GM12892 (cell line): Measurements from ENCODE around the gene OPRL1. TPM values are rescaled to one million over a fixed set of nuclear protein-coding genes. Genes with fewer than 3 reads are reported as not detected.

Source experiments
- DNase-seq: peaks from one replicate; pipeline ENCODE4 v3.0.0; 2011; ENCODE audit not compliant: insufficient read length
- FAIRE-seq: peaks from 2 replicates; lab custom pipeline; 2011; peaks lifted over from hg19 to GRCh38; lab: Jason Lieb, UNC
- POLR2A ChIP-seq: IDR thresholded peaks from 2 replicates; pipeline ENCODE4 v1.6.1; 2011; ENCODE audit warnings: low read depth, low read length, control low read depth
- POLR2AphosphoS5 ChIP-seq: IDR thresholded peaks from 2 replicates; pipeline ENCODE4 v1.6.1; 2011; ENCODE audit warnings: low read depth, low read length, control low read depth
- TAF1 ChIP-seq: IDR thresholded peaks from 2 replicates; pipeline ENCODE4 v1.6.1; 2011; ENCODE audit warnings: low read depth, mild to moderate bottlenecking, control low read depth, low read length, borderline replicate concordance
- polyA plus RNA-seq: library from polyadenylated mRNA; unstranded; fragments of >200 nt; gene quantifications from one replicate; pipeline ENCODE4 v1.2.1, GENCODE V29; 2012; ENCODE audit warnings: missing spikeins, inconsistent platforms; ENCODE audit not compliant: missing spikeins

Gene OPRL1
- polyA plus RNA-seq: 0.23 TPM

DNA sequence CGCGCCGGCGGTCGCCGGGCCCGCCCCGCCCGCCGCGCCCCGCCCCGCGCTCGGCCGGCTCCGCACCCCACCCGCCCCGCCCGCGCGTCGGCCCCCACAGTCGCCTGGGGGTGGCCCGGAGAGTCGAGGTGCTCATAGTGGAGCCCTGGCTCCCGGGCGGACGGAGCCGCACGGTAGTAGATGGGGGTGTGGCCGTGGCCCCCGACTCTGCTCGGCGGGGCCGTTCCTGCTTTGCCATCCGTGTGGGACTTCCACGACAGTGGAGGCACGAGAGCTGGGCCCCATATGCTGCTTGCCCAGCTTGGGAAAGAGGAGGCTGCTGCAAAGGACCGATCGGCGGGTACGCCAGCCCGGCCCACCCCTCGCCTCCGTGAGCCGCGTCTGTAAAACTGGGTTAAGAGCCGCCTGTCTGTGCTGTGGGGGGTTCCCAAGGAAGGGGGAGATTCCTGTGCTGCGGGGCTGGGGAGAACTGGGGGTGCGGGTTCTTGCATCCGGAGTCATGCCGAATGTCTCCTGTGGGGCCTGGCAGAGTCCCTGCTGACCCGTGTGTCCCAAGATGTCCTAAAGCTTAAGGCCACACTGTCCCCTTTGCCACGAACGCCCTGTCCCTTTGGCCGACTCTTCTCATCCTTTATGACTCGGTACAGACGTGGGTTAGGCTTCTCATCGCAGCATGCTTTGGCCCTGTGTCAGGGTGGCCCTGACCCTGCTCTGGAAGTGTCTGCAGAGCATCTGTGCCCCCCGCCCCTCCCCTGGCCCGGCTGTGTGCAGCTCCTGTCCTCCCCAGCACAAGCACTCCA lies at the start of gene OPRL1:
Gene OPRL1, plus strand, starts transcription at position 70 of the 800 bp plus-strand sequence. CDS start 12,639 bp downstream, outside the sequence.
- TF ChIP-seq POLR2AphosphoS5 (no peak), POLR2A (no peak), TAF1 (no peak)
- FAIRE-seq (no peak), DNase-seq (no peak)

DNA sequence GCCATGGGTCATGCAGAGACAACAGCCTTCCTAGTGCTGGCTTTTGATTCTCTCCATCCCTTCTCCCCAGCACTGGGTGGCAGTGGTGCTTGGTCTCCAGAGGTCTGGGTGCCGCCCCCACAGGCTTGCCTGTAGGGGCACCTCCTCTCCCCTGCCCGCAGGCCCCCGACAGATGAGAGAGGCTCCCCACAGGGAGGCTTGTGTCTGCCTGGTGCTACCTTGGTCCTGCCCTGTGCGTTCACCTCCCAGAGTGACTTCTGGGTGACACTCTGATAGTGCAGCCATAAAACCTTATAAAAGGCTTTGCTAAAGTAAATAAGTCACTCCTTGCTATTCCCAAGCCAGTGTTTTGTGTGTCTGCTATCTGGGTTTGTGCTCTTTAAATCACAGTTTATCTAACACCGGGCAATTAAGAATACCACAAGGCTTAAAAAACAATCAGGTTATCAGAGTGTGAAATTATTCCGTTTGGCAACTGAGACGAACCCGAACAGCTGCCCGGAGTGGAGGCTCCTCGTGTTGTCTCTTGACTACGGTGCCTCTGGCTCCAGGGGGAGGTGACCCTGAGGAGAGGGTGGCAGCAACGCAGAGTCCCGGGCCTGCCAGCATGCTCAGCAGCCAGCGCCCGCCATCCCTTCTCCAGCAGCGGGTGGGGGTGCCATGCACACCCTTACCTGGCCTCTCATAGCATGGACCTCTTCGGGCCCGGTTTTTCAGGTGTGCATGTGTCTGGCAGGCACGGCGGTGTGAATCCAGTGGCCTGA lies 49.3 kb upstream of the OPRL1 start:
- no peak for FAIRE-seq
- TF ChIP-seq POLR2A (no peak), POLR2AphosphoS5 (peak; percentile 36; the same call in 1 of the 2 replicates)
- DNase-seq: no peak

DNA sequence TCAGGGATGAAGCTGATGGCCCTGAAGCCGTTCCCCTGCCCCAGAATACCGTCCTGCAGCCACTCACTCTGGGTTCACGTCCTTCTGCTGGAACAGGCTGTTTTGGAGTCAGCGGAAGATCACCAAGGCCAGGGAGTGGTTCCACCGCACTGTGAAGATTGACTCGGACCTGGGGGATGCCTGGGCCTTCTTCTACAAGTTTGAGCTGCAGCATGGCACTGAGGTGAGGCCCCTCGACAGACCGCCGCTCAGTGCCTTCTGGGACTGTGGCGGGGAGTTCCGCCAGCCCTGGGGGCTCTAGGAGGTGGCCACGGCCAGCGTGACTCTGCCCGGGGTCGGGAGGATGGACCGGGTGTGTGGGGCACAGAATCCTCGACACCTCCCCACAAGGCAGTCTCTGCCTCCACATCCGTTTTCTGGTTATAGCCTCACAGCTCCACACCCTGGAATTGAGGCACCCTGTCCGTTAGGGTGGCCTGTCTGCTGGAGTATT lies 48.0 kb upstream of the OPRL1 start:
- DNase-seq (no peak), FAIRE-seq (no peak)
- TF ChIP-seq POLR2AphosphoS5 (0 out of 2 replicates have a peak, but pooled peaks have one; percentile 10), TAF1 (no peak), POLR2A (no peak)

DNA sequence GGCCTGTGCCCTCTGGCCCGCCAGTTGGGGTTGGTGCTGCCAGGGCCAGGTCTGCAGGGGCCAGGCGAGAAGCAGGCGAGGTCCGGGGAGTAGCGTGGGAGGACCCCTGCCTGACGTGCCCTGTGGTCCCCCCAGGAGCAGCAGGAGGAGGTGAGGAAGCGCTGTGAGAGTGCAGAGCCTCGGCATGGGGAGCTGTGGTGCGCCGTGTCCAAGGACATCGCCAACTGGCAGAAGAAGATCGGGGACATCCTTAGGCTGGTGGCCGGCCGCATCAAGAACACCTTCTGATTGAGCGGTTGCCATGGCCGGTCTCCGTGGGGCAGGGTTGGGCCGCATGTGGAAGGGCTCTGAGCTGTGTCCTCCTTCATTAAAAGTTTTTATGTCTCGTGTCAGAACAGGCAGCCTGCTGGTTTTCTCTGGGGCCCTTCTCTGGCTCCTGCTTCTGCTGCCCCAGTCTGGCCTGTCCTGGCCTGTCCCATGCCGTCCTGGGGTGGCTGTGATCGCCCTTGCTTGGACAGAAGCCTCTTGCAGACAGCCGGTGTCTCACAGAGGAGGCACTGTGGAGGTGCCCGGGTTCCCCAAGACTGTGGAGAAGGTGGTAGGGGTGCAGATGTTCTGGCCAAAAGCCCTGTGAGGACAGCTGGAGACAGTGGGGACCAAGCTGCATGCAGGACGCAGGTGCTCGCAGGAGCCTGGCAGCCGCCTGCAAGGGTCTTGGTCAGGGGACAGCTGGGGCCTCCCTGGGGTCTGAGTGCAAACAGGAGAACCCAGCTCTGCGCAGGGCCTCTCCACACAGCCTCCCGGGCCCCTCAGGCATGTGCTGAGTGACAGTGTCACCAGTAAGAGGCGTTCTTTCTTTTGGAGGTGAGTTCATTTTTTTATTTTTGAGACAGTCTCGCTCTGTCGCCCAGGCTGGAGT lies 46.9 kb upstream of the OPRL1 start:
- FAIRE-seq (no peak), DNase-seq (no peak)
- TF ChIP-seq POLR2A (no peak), TAF1 (no peak), POLR2AphosphoS5 (peak; percentile 5; the same call in 1 of the 2 replicates)

DNA sequence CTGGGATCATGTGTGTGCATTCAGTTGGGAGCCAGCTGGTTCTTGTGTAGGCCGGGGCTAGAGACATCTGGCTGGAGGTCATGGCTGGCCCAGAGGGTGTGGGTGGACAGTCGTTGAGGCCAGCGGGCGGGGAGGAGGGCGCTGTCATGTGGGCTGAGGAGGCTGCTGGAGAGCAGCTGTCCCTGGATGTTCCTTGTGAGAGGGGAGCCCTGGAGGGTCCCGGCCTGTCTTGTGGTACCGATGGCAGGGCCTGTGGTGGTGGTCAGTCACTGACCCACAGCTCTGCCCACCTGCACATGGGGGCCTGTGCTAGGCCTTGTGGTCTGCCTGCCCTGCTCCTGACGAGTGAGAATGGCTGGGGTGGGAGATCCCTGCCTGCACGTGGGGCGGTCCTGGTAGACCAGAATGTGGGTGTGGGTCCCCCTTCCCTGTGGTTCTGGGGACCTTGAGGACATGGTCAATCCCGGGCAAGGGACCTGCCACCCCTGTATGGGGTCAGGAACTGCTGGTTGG lies 45.8 kb upstream of the OPRL1 start:
- DNase-seq: no peak
- no peak for FAIRE-seq
- TF ChIP-seq POLR2AphosphoS5 (no peak), TAF1 (no peak), POLR2A (no peak)

DNA sequence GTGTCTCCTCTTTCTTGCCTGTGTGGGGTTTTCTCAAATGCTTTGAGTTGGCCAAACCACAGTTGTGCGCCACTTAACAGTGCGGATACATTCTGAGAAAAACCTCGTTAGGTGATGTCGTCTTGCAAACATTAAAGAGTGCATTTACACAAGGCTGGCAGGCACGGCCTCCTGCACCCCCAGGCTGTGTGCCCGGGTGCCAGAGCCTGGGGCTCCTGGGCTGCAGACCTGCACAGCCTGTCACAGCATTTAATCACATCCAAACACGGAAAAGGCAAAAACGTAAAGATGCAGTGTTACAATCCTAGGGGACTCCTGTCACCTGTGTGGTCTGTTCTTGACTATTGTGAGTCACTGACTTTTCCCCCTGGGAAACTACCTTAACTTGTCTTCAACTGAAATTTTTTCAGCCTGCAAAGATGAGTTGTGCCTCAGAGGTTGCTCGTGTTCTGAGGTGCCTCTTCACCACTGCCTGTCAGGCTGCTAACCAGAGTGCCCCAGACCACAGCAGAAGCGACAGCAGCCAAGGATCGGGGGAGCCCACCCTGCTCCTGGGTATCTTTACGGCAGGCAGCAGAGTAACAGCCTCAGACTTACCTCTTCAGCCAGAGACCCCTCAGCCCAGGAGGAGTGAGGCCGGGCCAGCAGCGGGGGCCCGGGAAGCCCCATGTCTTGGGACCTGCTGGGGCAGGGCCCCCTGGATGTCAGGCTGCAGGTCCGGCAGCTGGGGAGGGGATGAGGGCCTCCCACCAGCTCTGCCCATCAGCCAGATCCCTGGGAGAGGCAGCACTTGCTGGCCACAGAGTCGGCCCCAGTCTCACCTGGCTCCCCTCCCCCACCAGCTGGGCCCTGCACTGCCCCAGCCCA lies 44.6 kb upstream of the OPRL1 start:
- DNase-seq (no peak), FAIRE-seq (no peak)

DNA sequence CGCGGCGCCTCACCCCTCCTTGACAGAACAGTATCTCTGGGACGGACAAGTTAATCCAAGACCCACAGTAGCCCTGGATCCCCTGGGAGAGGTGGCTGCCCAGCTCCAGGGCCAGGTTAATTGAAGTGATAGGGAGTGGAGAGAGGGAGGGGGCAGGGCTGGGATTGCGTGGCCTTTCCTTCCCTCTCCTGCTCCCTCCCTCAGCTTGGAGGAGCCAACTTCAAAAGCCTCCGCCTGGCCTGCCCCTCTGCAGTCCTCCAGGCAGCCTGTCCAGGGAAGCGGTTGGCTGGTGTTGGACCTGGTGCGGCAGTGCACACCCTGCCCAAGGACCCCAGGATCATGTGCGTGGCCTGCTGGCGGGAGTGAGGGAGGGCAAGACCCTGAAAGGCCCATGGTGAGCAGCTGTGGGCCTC lies 43.9 kb upstream of the OPRL1 start, which contains the start of gene C20orf204:
Gene C20orf204, plus strand, starts transcription at position 250 of the 413 bp plus-strand sequence. Its CDS starts 142 bp downstream, at position 392.
- FAIRE-seq (no peak), DNase-seq (no peak)
- TF ChIP-seq POLR2A (0 out of 2 replicates have a peak, but pooled peaks have one; percentile 39), POLR2AphosphoS5 (no peak; the same call in 1 of the 2 replicates), TAF1 (no peak)

More for the DNA sequence above, 44.6 kb upstream of the OPRL1 start:
- no peak for TF ChIP-seq TAF1
- TF ChIP-seq POLR2A: no peak
- TF ChIP-seq POLR2AphosphoS5: peak; percentile 64; the same call in 1 of the 2 replicates

DNA sequence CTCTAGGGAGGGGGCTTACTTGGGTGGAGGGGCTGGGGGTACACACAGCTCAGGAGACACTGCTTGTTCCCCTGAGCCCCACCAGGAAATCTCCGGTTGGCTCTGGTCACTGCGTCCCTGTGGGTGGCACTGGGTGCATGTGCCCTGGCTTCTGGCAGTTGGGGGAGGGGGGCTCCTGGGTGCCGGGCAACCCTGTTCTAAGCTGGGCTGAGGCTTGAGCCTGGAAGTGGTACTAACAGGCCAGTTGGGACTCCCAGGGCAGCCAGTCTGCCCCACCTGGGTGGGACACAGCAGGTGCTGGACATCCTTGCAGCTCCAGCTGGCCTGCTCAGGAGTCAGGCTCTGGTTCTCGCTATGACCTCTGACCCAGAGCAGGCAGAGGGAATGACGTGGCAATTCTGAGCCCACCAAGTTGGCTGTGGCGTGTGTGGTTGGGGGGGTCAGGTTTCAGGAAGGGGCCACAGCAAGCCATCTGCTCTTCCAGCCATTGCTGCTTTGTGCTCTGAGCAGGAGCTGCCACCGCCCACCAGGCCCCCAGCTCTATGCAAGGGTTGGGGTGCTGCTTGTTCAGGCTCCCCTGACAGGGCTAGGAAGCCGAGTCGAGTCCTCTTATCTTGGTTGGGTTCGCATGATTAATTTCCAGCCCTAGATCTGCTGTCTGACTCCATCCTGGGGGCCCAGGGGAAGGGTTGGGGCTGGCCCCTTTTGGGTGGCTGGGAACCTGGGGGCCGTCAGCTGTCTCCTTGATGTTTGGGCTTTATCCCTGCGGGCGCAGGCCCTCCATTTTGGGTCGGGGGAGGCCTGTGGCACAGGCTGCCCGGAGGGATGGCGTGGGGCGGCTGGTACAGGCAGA lies 43.3 kb upstream of the OPRL1 start:
- FAIRE-seq: no peak
- TF ChIP-seq POLR2AphosphoS5 (no peak), POLR2A (no peak; the same call in 1 of the 2 replicates), TAF1 (no peak)
- DNase-seq: no peak

DNA sequence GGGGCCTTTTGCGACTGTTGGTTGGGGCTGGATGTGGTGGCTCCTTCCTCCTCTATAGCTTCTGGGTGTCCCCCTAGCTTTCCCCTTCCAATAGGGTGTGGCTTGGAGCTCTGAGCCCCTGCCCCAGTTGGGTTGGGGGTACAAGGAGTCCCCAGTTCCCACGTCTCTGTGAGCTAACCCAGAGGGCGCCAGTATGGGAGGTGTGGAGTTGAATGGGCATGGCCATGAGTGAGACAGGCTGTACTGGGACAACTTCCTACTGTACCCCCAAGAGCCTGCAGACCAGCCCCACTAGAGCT lies 42.7 kb upstream of the OPRL1 start:
- no peak for FAIRE-seq
- peak; percentile 15; the same call in 1 of the 2 replicates for TF ChIP-seq POLR2A
- no peak for TF ChIP-seq POLR2AphosphoS5
- DNase-seq: no peak
